GM10847 (cell line): ENCODE results near the gene STON1.

Experiments used
- POLR2A ChIP-seq: IDR thresholded peaks from 2 replicates; pipeline ENCODE4 v1.6.1; 2011; ENCODE audit not compliant: insufficient read length; ENCODE audit errors: extremely low read depth

Gene STON1

GRCh38 chr2:48548840-48549239 is 18.9 kb downstream of the STON1 start:
- no peak for TF ChIP-seq POLR2A

DNA sequence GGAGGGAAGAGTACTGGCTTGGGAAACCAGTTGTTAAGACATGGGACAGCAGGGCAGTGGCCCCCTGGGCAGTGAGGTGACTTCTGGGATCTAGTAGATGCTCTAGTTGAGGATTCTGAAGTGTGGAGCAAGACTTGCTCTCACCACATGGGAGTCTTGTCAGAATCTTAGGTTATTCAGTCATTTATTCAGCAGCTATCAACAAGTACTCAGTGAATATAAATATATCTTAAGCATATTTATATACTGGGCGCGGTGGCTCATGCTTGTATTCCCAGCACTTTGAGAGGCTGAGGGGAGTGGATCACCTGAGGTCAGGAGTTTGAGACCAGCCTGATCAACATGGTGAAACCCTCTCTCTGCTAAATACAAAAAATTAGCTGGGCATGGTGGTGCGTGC is 20.0 kb downstream of the STON1 start:
- TF ChIP-seq POLR2A: no peak

- TF ChIP-seq POLR2A: no peak
These were observed 21.6 kb downstream of the STON1 start for GRCh38 chr2:48551548-48551947.

- TF ChIP-seq POLR2A: no peak
These were observed 28.5 kb downstream of the STON1 start for GRCh38 chr2:48558456-48558855.

- no peak for TF ChIP-seq POLR2A
These were observed 30.7 kb downstream of the STON1 start for GRCh38 chr2:48560546-48561209.

GRCh38 chr2:48562281-48562680 is 32.3 kb downstream of the STON1 start:
- no peak for TF ChIP-seq POLR2A

- no peak for TF ChIP-seq POLR2A
These were observed 36.8 kb downstream of the STON1 start for GRCh38 chr2:48566592-48567310.

- no peak for TF ChIP-seq POLR2A
These were observed 37.7 kb downstream of the STON1 start for GRCh38 chr2:48567671-48568070.

DNA sequence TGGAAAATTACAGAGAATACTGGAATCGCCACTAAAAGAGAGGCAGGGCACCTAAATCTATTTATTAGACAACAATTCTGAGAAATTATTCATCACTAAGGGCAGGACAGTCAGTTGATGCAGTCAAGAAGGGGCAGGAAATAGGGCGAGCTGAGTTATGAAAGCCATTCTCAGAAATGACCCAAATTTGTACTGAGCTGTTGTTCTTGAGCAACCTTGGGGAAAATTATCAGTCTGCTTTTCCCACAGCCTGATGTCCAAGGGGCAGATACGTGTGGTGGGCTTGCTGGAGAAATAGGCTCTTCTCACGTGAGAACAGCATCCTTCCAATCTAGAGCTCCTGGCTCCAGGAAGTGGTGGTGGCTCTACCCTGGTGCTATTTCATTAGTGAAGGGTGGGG is 38.6 kb downstream of the STON1 start:
- no peak for TF ChIP-seq POLR2A

DNA sequence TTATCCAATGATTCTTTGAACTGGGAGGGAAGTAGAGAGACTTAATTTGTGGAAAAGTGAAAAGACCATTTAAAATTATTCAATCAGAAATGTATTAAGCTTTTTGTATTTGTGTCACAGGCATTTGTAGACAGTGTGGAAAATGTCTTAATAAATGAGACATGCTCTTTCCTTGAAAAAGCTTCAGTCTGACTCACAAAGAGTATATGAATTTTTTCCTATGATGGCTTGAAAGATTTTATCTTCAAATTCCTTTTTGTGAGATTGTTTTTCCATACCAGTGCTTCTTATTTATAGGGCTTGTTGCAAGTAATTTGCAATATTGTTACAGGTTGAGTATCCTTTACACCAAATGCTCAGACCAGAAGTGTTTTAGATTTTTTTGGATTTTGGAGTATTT is 39.5 kb downstream of the STON1 start:
- no peak for TF ChIP-seq POLR2A

GRCh38 chr2:48572816-48573215 is 42.9 kb downstream of the STON1 start:
- no peak for TF ChIP-seq POLR2A

DNA sequence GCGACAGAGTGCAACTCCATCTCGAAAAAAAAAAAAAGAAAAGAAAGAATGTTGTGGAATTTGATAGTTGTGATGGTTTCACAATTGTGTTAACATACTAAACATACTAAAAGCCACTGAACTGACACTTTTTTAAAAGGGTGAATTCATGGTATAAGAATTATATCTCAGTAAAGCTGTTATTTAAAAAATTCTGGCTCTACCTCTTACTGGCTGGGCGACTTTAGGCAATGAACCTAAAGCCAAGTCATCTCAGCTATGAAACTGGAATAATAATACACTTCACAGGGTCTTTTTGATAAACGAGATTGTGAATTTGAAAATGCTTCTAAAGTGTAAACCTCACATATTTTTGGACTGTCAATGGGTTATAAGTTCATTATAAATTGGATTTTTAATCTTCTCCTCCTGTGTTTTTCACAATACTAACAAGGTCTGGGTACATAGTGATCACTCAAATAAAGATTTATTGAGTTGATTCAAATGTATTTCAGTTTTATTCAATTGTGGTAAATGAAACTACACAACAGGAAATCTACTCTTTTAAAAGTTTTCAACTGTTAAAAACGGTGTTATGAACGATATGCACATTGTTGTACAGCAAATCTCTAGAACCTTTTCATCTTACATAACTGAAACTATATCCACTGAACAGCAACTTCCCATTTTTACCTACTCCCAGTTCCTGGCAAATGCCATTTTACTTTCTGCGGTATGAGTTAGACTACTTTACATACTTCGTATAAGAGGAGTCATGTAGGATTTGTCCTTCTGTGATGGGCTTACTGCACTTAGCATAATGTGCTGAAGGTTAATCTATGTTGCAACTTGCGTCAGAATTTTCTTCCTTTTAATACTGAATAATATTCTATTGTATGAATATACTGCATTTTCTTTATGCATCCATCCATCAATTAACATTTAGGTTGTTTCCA is 44.7 kb downstream of the STON1 start:
- TF ChIP-seq POLR2A: no peak

GRCh38 chr2:48578313-48578712 is 48.4 kb downstream of the STON1 start:
- TF ChIP-seq POLR2A: no peak

DNA sequence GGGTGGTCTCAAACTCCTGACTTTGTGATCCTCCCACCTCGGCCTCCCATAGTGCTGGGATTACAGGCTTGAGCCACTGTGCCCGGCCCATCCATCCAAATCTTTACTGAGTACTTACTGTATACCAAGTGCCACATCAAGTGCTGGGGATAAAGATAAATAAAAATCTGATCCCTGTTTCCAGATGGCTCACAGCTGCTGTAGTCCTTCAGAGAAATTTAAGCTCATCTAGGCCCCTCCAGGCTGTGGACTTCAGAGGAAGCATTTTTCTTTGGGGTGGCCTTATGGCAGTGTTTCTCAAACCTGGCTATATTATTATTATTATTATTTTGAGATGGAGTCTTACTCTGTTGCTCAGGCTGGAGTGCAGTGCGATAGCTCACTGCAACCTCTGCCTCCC is 54.0 kb downstream of the STON1 start:
- no peak for TF ChIP-seq POLR2A

GRCh38 chr2:48584551-48584950 is 54.6 kb downstream of the STON1 start:
- no peak for TF ChIP-seq POLR2A

- TF ChIP-seq POLR2A: no peak
These were observed 56.5 kb downstream of the STON1 start for GRCh38 chr2:48586433-48586832.
